Activated naive CD4-positive, alpha-beta T cell treated with anti-CD3 and anti-CD28 coated beads, Interleukin-2, amount 50 U/mL, for 72 hours (primary cell): ENCODE data around the gene ASTN2. TPM values are rescaled to one million over a fixed set of nuclear protein-coding genes. Genes with fewer than 3 reads are reported as not detected.
A peak's percentile ranks its signal among the peaks of the same experiment; 100 is the strongest.

Experiments
- ATAC-seq, 2 donors: fragments of 150-1000 bp; cut with Tn5 transposase; 2 replicates each; pipeline ENCODE4 v1.10.0; 2021; ENCODE audit warnings: mild to moderate bottlenecking in 2 of 2, moderate library complexity in 2 of 2
- DNase-seq, 2 donors: peaks; one replicate each; pipeline ENCODE4 v3.0.0; 2021 to 2022; ENCODE audit warnings: low spot score in 2 of 2
- H3K27ac Mint-ChIP-seq, 2 donors: one replicate each; pipeline ENCODE4 v1.8.0; 2022; ENCODE audit warnings: mild to moderate bottlenecking in 2 of 2, mixed read lengths in 2 of 2
- H3K36me3 Mint-ChIP-seq, 2 donors: one replicate each; pipeline ENCODE4 v1.8.0; 2022; ENCODE audit warnings: mixed read lengths in 2 of 2
- H3K9me3 Mint-ChIP-seq, 2 donors: one replicate each; pipeline ENCODE4 v1.8.0; 2022; ENCODE audit warnings: mixed read lengths in 2 of 2
- total RNA-seq, 2 donors: library from RNA; stranded (reverse); gene quantifications; one replicate each; pipeline ENCODE4 v1.2.3, GENCODE V29; 2022

ASTN2 gene
- total RNA-seq, 2 donors from 2014 or later, result 4.5 to 5.4 TPM

DNA sequence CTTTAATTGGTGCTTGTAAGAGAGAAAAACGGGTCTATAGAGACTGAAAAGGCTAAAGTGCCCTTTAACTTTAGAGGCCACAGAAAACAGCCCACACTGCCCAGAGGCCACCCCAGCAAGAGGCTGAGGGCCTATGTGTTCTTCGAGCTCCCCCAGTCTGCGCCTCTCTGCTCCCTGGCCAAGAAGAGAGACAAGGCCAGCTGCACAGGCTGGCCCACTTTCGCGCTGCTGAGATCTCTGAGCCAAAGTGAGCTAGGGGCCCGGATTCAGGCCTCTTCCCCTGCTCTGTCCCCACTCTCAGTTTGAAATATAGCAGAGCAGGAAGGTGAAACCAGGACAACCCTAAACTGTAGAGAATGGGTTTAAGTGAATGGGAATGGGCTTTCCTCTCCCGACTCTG lies 859.7 kb downstream of the ASTN2 start:
- DNase-seq (no peak), ATAC-seq (no peak)
- no peak overlapping the region for H3K27ac Mint-ChIP-seq
- H3K36me3 Mint-ChIP-seq, result peaks cover 0 to 6% of the 10 kb centered on the region in 2 donors
- no peaks in the 10 kb centered on the region for H3K9me3 Mint-ChIP-seq

DNA sequence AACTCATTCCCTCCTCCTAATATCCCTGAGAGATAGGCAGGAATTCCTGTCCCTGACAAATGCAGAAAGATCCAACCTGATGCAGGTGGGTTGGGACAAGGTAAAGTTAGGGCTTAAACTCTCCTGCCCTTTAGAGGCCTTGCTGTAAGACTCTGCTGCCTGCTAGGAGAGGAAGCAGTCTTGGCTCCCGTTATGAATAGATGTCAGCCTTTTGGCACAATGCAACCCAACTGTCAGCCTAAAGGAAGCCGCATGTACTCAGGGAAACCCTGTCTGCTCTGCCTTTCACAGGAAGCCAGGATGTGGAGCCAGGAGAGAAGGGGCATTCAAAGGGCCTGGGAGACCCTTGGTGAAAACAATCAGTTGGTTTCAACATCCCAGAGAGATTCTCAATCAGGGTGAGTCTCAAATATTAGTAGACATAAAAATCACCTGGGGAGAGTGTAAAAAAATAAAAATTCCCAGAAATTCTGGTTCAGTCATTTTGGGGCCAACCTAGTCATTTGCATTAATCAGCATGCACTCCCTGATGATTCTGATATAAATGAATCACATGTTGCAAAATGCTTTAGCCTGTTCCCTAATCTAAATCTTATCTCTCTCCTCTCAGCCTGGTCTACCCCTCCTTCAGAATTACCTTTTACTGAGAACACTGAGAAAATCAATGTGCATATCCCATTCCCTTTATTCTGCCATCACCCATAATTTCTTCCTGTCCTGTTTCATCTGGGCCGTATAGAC lies 864.0 kb downstream of the ASTN2 start:
- DNase-seq (no peak), ATAC-seq (no peak)
- H3K36me3 Mint-ChIP-seq, result peaks cover 0 to 5% of the 10 kb centered on the region in 2 donors
- H3K9me3 Mint-ChIP-seq, result no peaks in the 10 kb centered on the region
- H3K27ac Mint-ChIP-seq, result no peak overlapping the region

DNA sequence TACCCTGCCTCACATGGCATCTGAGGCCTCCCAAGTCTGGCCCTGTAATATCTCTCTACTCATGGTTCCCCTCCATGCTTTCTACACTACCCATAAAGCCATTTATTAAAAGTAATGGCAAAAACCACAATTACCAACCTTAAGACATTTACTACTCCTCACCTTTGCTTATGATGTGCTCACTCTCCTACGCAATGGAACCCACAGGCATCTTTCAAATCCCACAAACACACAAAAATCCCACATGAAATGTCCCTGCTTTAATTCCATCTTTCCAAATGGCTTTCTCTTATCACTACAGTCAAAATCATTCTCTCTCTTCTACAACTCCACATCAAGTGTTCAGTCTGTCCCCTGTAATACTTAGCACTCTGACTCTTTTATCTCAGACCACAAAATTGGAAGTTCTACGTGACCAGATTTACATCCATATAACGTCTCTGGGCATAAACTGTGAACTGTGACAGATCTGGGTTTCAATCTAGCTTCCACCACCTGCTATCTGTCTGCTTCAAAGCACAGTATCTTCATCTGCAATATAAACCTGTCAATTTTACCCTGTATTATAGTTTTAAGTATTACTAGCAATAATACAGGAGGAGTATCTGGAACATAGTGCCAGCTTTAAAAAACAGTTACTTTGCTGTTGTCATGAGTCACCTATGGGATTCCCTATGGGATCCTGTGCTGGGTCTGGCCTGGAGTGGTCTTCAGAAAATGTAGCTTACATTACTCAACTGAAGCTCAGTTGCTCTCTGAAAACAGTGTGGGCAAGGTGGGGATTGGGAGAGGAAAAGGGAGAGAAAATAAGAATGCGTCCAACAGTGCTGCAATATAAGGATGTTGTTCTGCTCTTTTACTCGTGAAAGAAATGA lies 864.8 kb downstream of the ASTN2 start:
- ATAC-seq, result no peak
- no peaks in the 10 kb centered on the region for H3K9me3 Mint-ChIP-seq
- DNase-seq, result no peak
- H3K36me3 Mint-ChIP-seq, result no peaks in the 10 kb centered on the region
- H3K27ac Mint-ChIP-seq, result no peak overlapping the region

GRCh38 chr9:116549061-116549664 lies 865.7 kb downstream of the ASTN2 start:
- Mint-ChIP-seq H3K9me3 (no peaks in the 10 kb centered on the region), H3K36me3 (no peaks in the 10 kb centered on the region), H3K27ac (no peak overlapping the region)
- DNase-seq (no peak), ATAC-seq (peak in 1 of 2 donors; percentile 55)

- Mint-ChIP-seq H3K27ac (no peak overlapping the region), H3K9me3 (no peaks in the 10 kb centered on the region), H3K36me3 (no peaks in the 10 kb centered on the region)
- no peak for DNase-seq
- ATAC-seq, result no peak
Observed at GRCh38 chr9:116547729-116548426, 867.0 kb downstream of the ASTN2 start.

DNA sequence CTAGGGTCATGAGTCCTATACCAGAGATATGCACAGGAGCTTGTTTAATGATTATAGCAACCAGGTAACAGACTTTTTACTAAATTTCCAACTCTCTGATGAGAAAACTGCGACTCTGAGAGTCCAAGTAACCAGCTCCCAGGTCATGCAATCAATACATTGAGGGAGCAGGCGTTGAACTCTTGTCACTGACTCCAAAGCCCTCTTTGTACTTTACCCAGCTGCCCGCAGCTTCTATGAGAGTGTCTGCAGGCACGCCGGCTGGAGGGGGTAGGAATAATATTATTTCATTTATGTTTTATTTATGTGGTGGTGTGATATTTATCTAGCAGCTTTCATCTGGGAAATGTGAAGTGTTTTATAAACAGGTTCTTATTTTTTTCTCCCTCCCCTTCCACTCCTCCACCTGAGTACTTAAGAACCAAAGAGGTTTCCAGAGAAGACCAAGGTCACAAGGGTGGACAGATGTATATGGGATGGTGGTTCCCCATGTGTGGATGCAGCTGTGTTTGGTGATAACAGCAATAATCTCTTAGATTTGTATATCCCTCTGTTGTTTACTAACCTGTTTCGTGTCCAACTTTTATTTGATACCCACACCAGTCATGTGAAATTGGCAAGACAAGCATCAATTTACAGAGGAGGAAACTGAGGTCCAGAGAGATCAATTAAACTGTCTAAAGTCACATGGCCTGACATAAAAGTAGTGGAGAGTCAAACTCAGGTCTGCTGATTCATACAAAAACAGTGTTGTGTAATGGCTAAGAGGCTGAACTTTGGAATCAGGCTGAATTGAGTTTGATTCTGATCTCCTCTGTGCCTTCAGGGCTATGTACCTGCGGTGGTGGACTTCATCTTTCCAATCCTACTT lies 867.9 kb downstream of the ASTN2 start:
- ATAC-seq, result no peak
- no peaks in the 10 kb centered on the region for H3K36me3 Mint-ChIP-seq
- DNase-seq, result no peak
- H3K27ac Mint-ChIP-seq, result peak overlapping the region in 1 of 2 donors; percentile 25
- no peaks in the 10 kb centered on the region for H3K9me3 Mint-ChIP-seq

GRCh38 chr9:116544896-116545295 lies 870.0 kb downstream of the ASTN2 start:
- H3K9me3 Mint-ChIP-seq, result no peaks in the 10 kb centered on the region
- H3K27ac Mint-ChIP-seq, result no peak overlapping the region
- H3K36me3 Mint-ChIP-seq, result no peaks in the 10 kb centered on the region
- no peak for DNase-seq
- no peak for ATAC-seq

GRCh38 chr9:116543731-116544400 lies 871.0 kb downstream of the ASTN2 start:
- Mint-ChIP-seq H3K9me3 (peaks cover 3 to 4% of the 10 kb centered on the region in 2 donors), H3K27ac (no peak overlapping the region), H3K36me3 (peaks cover 5% of the 10 kb centered on the region in 2 donors)
- no peak for ATAC-seq
- DNase-seq, result no peak

DNA sequence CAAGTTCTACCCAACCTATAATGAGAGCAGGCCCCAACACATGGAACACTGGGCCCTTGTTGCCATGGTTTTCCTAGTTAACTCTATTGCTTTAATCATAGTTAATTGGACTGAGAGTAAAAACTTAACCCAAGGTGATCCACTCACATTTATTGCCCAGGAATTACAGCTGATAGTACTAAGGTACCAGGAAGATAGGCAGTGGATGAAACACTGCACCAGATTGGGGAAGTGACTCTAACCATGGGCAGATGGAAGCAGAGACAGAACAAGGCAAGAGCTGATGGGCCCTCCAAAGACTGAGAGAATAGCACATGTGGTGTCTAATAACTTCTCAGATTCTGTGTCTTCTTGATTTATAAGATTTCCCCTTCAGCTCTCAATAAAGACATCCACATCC lies 873.5 kb downstream of the ASTN2 start:
- DNase-seq (no peak), ATAC-seq (no peak)
- H3K36me3 Mint-ChIP-seq, result peaks cover 7 to 22% of the 10 kb centered on the region in 2 donors
- H3K27ac Mint-ChIP-seq, result no peak overlapping the region
- peaks cover 16 to 18% of the 10 kb centered on the region in 2 donors for H3K9me3 Mint-ChIP-seq

- Mint-ChIP-seq H3K36me3 (peaks cover 7 to 36% of the 10 kb centered on the region in 2 donors), H3K9me3 (peaks cover 22 to 23% of the 10 kb centered on the region in 2 donors), H3K27ac (no peak overlapping the region)
- DNase-seq (no peak), ATAC-seq (no peak)
Observed at GRCh38 chr9:116539549-116539948, 875.3 kb downstream of the ASTN2 start.

GRCh38 chr9:116525611-116526010 lies 889.2 kb downstream of the ASTN2 start:
- Mint-ChIP-seq H3K27ac (no peak overlapping the region), H3K9me3 (peaks cover 10 to 23% of the 10 kb centered on the region in 2 donors), H3K36me3 (peaks cover 7 to 26% of the 10 kb centered on the region in 2 donors)
- DNase-seq (no peak), ATAC-seq (no peak)

DNA sequence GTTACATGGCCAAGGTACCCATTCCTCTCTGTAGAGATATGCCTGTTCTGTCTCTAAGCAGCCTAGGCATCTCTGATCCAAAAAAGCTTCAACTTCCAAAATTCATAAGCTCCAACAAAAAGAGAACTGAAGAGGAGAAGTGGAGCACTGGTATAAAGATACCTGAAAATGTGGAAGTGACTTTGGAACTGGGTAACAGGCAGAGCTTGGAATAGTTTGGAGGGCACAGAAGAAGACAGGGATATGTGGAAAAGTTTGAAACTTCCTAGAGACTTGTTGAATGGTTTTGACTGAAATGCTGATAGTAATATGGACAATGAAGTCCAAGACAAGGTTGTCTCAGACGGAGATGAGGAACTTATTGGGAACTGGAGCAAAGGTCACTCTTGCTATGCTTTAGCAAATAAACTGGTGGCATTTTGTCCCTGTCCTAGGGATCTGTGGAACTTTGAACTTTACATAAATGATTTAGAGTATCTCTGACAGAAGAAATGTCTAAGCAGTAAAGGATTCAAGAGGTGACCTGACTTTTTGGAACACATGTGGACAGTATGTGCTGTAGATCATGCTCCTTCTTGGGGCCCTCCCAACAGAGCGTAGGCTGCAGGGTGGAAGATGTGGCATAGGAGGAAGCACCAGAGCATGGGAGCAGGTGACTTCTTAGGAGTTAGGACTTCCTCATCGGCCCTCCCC lies 889.9 kb downstream of the ASTN2 start:
- no peak for ATAC-seq
- Mint-ChIP-seq H3K9me3 (peaks cover 14 to 24% of the 10 kb centered on the region in 2 donors), H3K36me3 (peaks cover 7 to 31% of the 10 kb centered on the region in 2 donors), H3K27ac (no peak overlapping the region)
- DNase-seq, result no peak

DNA sequence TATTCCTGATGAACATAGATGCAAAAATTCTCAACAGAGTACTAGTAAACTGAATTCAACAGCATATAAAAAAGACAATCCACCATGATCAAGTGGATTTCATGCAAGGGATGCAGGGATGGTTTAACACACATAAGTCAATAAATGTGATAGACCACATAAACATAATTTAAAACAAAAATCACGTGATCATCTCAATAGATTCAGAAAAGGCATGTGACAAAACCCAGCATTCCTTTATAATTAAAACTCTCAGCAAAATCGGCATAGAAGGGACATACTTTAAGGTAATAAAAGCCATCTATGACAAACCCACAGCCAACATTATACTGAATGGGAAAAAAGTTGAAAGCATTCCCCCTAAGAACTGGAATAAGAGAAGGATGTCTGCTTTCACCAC lies 894.6 kb downstream of the ASTN2 start:
- DNase-seq (no peak), ATAC-seq (no peak)
- H3K27ac Mint-ChIP-seq, result no peak overlapping the region
- peaks cover 29 to 35% of the 10 kb centered on the region in 2 donors for H3K9me3 Mint-ChIP-seq
- H3K36me3 Mint-ChIP-seq, result peaks cover 1 to 46% of the 10 kb centered on the region in 2 donors

DNA sequence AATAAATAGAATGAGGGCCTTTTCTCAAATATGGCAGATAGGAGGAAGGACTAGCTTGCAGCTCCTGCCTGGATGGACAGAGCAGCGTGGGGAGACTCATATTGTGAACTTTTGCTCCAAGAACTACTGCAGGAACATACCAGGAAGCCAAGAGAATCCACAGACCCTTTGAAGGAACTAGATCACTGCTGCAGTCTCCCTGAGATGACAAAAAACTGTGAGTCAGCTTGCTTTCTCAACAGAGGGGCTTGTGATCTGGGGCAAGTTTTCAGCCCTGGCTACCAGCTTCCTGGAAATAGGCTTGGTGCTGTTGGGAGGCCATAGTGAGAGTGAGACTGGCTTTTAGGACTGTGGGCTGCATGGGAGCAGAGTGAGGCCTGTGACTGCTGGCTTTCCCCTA lies 898.4 kb downstream of the ASTN2 start:
- H3K27ac Mint-ChIP-seq, result no peak overlapping the region
- ATAC-seq (no peak), DNase-seq (no peak)
- H3K36me3 Mint-ChIP-seq, result peaks cover 24 to 66% of the 10 kb centered on the region in 2 donors
- peaks cover 41 to 50% of the 10 kb centered on the region in 2 donors for H3K9me3 Mint-ChIP-seq

GRCh38 chr9:116515541-116515940 lies 899.3 kb downstream of the ASTN2 start:
- H3K9me3 Mint-ChIP-seq, result peaks cover 37 to 44% of the 10 kb centered on the region in 2 donors

More at GRCh38 chr9:116515541-116515940, 899.3 kb downstream of the ASTN2 start:
- DNase-seq (no peak), ATAC-seq (no peak)
- H3K27ac Mint-ChIP-seq, result no peak overlapping the region
- peaks cover 26 to 59% of the 10 kb centered on the region in 2 donors for H3K36me3 Mint-ChIP-seq
